Measurements from ENCODE around the gene SLC12A2. TPM values are rescaled to one million over a fixed set of nuclear protein-coding genes. Genes with fewer than 3 reads are reported as not detected.

The SLC12A2 gene
- polyA plus RNA-seq, 3 donors = 41.8 to 49.7 (median 41.8) TPM

DNA sequence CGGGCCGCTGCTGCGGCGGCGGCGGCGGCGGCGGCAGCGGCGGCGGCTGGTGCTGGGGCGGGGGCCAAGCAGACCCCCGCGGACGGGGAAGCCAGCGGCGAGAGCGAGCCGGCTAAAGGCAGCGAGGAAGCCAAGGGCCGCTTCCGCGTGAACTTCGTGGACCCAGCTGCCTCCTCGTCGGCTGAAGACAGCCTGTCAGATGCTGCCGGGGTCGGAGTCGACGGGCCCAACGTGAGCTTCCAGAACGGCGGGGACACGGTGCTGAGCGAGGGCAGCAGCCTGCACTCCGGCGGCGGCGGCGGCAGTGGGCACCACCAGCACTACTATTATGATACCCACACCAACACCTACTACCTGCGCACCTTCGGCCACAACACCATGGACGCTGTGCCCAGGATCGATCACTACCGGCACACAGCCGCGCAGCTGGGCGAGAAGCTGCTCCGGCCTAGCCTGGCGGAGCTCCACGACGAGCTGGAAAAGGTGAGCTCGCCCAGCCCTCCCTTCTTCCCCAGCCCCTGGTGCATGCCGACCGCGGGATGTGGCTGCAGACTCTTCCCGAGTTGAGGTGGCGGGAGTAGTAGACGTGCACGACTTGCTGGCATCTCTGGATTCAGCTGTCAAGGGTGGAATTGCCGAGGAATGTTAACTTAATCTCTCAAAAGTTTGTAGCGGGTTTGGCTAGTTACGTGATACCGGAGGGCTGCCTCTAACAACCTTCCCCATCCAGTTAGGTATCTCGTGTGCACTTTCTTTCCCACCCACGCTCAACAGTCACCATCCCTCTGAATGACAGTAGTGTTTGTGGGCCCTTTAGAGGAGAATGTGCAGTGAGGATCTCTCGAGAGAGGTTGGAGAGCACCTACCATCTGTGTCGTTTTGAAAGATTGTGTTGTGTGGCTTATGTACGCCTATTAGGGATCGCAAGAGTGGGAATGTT, 932 bp downstream of the SLC12A2 start:
- no peak for DNase-seq (ENCODE audit: extremely low read depth in 1 of 11, low read depth in 9 of 11, low spot score in 4 of 11)

GRCh38 chr5:128085413-128085812, 1.8 kb downstream of the SLC12A2 start:
- no peak for DNase-seq (ENCODE audit: extremely low read depth in 1 of 11, low read depth in 9 of 11, low spot score in 4 of 11)

DNA sequence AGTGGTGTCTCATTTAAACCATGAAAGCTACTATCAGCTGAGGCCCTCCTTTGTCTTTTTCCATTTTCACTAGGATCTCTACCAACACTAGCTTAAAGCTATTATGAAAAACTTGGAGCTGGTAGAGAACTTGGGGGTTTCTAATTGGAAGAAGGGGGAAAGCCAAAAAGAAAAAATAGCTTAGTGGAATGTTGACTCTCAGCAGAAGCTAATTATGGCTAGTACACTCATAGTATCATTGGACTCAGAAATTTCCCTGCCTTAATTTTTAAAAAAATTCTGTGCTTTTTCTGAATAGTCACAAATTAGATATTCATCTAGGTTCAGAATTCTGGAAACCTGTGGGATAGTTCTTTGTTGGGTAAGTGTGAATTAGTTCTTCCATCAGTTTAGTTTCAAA, 8.0 kb downstream of the SLC12A2 start:
- DNase-seq (ENCODE audit: extremely low read depth in 1 of 11, low read depth in 9 of 11, low spot score in 4 of 11) = no peak

DNA sequence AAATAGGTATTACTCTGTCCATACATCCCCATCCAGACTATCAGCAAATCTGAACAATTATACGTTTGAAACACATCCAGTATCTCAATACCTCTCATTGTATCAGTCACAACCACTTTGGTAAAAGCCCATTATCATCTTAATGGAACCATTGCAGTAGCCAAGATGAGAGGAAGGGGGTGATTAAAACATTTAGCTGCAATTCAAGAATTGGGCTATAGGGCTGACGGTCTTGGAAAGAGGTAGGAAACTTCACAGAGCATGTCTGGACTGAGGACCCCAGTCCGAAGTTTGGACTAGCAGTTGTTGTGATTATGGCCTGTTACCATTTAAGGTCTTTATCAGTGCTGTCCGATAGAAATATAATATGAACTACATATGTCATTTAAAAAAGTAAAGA, 8.6 kb downstream of the SLC12A2 start:
- no peak for DNase-seq (ENCODE audit: extremely low read depth in 1 of 11, low read depth in 9 of 11, low spot score in 4 of 11)

- DNase-seq (ENCODE audit: extremely low read depth in 1 of 11, low read depth in 9 of 11, low spot score in 4 of 11) = no peak
Measured at GRCh38 chr5:128093368-128093767, 9.8 kb downstream of the SLC12A2 start.

- no peak for DNase-seq (ENCODE audit: extremely low read depth in 1 of 11, low read depth in 9 of 11, low spot score in 4 of 11)
Measured at GRCh38 chr5:128097224-128097623, 13.7 kb downstream of the SLC12A2 start.

DNA sequence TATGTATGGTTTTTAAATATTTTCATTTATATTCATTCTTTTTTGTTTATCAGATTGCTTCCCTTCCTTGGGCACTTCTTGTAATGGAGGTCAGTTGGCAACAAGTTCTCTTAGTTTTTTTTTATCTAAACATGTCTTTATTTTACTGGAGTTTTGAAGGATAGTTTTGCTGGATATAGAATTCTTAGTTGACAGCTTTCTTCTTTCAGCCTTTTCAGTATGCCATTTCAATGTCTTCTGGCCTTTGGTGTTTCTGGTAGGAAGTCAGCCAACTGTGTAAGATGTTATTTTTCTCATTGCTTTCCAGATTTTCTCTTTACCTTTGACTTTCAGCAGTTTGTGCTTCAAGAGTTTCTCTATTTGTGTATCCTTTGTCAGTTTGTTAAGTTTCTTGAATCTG, 14.2 kb downstream of the SLC12A2 start:
- no peak for DNase-seq (ENCODE audit: extremely low read depth in 1 of 11, low read depth in 9 of 11, low spot score in 4 of 11)

DNA sequence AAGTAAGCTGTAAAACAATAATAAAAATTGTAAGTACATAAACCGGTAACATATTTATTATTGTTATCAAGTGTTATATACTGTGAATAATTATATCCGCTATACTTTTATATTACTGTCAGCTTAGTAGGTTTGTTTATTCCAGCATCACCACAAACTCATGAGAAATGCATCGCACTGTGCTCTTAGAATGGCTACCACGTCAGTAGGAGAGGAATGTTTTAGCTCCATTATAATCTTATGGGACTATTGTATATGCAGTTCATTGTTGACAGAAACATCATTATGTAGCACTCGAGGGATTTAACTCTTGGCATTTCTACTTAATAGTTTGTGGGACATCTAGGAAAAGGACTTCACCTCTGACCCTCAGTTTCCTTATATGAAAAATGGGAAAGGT, 16.4 kb downstream of the SLC12A2 start:
- no peak for DNase-seq (ENCODE audit: extremely low read depth in 1 of 11, low read depth in 9 of 11, low spot score in 4 of 11)

DNA sequence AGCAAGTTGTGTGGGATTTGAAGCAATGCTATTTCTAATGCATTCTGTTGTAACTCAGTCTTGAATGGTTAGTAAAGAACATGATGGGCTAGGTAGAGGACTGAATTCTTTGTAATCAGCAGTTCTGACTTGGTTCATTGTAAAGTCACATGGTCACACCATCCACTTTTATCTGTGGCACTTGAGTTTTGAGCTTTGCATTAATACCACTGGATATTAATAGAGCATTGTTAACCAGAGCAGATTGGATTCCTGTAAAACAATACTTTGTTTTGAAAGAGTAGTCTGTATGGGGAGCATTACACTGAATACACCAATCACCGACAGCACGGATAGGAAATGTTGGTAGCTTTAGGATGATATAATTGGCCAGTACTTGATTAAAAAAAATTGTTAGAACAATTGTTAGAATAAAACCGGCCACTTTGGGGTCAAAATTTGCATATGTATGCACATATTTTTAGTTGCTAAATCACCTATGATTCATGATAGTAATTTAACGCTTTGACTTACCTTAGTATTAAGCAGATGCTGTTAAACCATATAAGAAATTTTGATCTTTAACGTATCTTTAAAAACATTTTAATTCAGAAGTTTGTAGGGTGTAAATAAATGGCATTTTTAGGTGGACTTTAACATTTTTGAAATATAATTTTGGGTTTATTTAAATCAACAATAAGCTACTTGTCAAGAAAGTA, 17.4 kb downstream of the SLC12A2 start:
- DNase-seq (ENCODE audit: extremely low read depth in 1 of 11, low read depth in 9 of 11, low spot score in 4 of 11) = no peak

- DNase-seq (ENCODE audit: extremely low read depth in 1 of 11, low read depth in 9 of 11, low spot score in 4 of 11) = no peak
Measured at GRCh38 chr5:128101676-128102075, 18.1 kb downstream of the SLC12A2 start.

DNA sequence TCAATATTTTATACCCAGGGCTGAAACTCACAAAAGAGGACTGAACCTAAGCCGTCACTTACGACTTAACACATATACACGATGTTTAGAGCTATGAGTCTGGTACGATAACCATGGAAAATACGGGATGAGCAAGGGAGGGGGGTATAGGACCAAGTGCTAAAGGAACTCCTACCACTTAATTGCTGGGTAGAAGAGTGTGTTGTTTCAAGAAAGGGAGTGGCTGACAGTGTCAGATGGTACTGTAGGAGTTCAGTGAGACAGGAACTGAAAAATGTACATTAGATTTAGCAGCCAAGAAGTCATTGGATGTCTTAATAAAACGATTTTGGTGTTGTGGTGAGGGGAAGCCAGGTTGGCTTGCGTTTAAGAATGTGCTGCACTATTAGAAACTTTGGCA, 21.6 kb downstream of the SLC12A2 start:
- no peak for DNase-seq (ENCODE audit: extremely low read depth in 1 of 11, low read depth in 9 of 11, low spot score in 4 of 11)

DNA sequence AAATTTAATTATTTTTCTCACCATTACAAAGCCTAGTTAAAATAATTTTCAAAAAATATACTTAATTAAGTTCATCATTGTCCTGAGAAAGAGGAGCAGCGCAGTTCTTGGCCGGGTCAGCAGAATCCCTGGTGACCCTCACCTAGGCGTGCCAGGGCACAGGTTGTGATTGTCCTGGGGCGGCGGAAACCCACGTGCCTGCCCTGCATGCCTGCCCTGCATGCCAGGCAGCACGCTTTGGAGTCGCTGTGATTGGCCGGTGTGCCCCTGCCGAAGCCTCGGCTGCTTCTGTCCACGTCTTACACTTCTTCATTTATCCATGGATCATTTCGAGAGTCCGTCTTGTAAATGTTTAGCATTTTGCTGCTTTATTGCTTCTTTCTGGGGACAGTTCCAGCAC, 25.6 kb downstream of the SLC12A2 start:
- DNase-seq (ENCODE audit: extremely low read depth in 1 of 11, low read depth in 9 of 11, low spot score in 4 of 11) = no peak

DNA sequence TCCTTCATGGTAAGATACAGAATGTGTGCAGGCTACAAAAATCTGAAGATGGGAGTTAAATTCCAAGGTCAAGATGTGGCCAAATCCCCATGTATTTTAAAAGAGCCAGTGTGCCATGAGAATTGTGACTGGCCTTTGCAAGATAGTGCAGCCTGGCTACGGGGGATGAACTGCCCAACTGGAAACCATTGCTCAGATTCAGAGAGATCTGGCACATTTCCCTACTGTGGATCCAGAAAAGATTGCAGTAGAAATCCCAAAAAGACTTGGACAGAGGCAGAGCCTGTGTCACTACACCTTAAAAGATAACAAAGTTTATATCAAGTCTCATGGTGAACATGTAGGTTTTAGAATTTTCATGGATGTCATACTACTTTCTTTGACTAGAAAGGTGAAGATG, 26.2 kb downstream of the SLC12A2 start:
- no peak for DNase-seq (ENCODE audit: extremely low read depth in 1 of 11, low read depth in 9 of 11, low spot score in 4 of 11)

GRCh38 chr5:128111818-128112448, 28.4 kb downstream of the SLC12A2 start:
- DNase-seq (ENCODE audit: extremely low read depth in 1 of 11, low read depth in 9 of 11, low spot score in 4 of 11) = no peak

DNA sequence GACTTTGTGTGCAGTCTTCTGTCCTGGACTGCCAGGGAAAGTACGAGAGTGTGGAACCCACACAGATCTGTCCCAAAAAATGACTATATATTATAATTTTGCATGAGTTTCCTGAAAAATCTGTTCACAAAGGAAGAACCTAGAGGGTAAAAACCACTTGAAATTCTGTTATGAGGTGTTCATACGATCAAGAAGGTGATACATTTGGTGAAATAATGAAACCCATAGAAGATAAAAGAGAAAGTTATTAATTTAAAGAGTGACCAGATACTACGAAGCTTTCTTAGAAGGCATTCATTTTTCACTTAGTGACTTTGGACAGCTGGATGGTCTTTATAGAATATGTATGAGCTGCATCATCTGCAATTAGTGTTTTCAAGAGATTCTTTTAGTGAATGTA, 32.9 kb downstream of the SLC12A2 start:
- no peak for DNase-seq (ENCODE audit: extremely low read depth in 1 of 11, low read depth in 9 of 11, low spot score in 4 of 11)

DNA sequence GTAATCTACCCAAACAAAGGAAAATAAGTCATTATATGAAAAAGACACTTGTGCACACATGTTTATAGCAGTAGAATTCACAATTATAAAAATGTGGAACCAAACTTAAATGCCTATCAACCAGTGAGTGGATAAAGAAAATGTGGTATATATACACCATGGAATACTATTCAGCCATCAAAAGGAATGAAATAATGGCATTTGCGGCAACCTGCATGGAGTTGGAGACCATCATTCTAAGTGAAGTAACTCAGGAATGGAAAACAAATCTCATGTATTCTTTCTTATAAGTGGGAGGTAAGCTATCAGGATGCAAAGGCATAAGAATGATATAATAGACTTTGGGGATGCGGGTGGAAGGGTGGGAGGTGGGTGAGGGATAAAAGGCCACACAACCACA, 34.6 kb downstream of the SLC12A2 start:
- DNase-seq (ENCODE audit: extremely low read depth in 1 of 11, low read depth in 9 of 11, low spot score in 4 of 11) = no peak

- peak in 5 of 11 donors; percentile 2 to 8 (median 3) for DNase-seq (ENCODE audit: extremely low read depth in 1 of 11, low read depth in 9 of 11, low spot score in 4 of 11)
Measured at GRCh38 chr5:128121651-128122050, 38.1 kb downstream of the SLC12A2 start.

DNA sequence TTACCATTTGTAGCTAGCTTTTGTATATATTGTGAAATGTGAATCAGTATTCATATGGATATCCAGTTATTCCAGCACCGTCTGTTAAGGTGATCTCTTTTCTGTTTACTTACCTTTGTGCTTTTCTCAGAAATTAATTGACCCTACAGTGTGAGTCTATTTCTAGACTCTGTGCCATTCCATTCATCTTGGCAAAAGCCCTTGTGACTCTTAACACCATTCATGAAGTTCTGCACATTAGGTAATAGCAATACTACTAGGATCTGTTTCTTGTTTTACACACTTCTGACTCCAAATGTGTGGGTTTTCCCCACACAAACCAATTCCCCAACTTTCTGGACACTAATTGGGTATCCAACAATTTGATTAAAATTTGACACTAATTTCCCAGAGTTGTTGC, 40.4 kb downstream of the SLC12A2 start:
- DNase-seq (ENCODE audit: extremely low read depth in 1 of 11, low read depth in 9 of 11, low spot score in 4 of 11) = no peak

GRCh38 chr5:128126241-128126640, 42.7 kb downstream of the SLC12A2 start:
- no peak for DNase-seq (ENCODE audit: extremely low read depth in 1 of 11, low read depth in 9 of 11, low spot score in 4 of 11)

DNA sequence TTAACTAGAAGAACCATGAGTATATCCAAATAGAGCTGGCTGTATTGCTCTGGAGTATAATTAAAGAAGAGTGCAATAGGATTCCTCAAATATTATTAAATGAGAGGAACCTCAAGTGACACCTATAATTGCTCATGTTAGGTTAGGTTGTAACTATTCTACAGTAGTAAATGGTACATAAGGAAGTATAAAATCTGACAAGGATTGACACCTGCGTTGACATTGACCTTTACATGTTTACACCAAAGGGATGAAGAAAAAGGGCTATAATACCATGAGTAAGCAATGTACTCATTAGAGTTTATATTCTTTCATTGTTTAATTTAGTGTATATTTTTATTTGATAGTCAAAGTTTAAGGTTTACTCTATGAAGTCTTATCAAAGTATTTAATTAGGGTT, 48.9 kb downstream of the SLC12A2 start:
- no peak for DNase-seq (ENCODE audit: extremely low read depth in 1 of 11, low read depth in 9 of 11, low spot score in 4 of 11)

Data from renal cortex interstitium (tissue), 11 donors.